Erythroblast (primary cell): Measurements from ENCODE around the gene PCDHGA10.

ENCODE experiments used
- GATA1 ChIP-seq: IDR thresholded peaks from 2 replicates; pipeline ENCODE4 v1.6.1; 2011; ENCODE audit warnings: low read depth, mild to moderate bottlenecking, control low read depth, low read length, moderate library complexity
- POLR2A ChIP-seq: IDR thresholded peaks from 2 replicates; pipeline ENCODE4 v1.6.1; 2011; ENCODE audit warnings: mild to moderate bottlenecking, low read length

- no peak for TF ChIP-seq POLR2A
- no peak for TF ChIP-seq GATA1
These were observed 10.0 kb downstream of the PCDHGA10 start for GRCh38 chr5:141422742-141423291.
